HEK293T (cell line): ENCODE measurements around the gene ZNF493.
A peak's percentile ranks its signal among the peaks of the same experiment; 100 is the strongest.

Experiments used
- CTCF ChIA-PET: fragments of 350-600 bp; formaldehyde crosslinking; extraction: SDS; loops from one replicate; lab custom pipeline; 2021; ENCODE audit warnings: antibody characterized with exemption, inconsistent platforms; lab: Yijun Ruan, JAX
- POLR2A ChIA-PET: fragments of 350-600 bp; formaldehyde crosslinking; extraction: SDS; loops from one replicate; lab custom pipeline; 2020; ENCODE audit warnings: antibody characterized with exemption, inconsistent platforms; lab: Yijun Ruan, JAX
- DNase-seq: peaks from one replicate; pipeline ENCODE4 v3.0.0; 2012; ENCODE audit warnings: mixed read lengths; ENCODE audit errors: extremely low spot score
- ARNT ChIP-seq: fragments of 450-650 bp; IDR thresholded peaks from 2 replicates; pipeline ENCODE4 v1.6.1; 2017; ENCODE audit warnings: mild to moderate bottlenecking
- BHLHE40 ChIP-seq: fragments of 450-650 bp; IDR thresholded peaks from 2 replicates; pipeline ENCODE4 v1.6.1; 2016; ENCODE audit warnings: mild to moderate bottlenecking, moderate library complexity, borderline replicate concordance
- CTBP1 ChIP-seq: fragments of 450-650 bp; IDR thresholded peaks from 2 replicates; pipeline ENCODE4 v1.6.1; 2016; ENCODE audit warnings: borderline replicate concordance
- ELF4 ChIP-seq: fragments of 450-650 bp; IDR thresholded peaks from 2 replicates; pipeline ENCODE4 v1.6.1; 2017; ENCODE audit warnings: antibody characterized with exemption
- FOXA1 ChIP-seq: fragments of 450-650 bp; IDR thresholded peaks from 2 replicates; pipeline ENCODE4 v1.6.1; 2016; ENCODE audit warnings: mild to moderate bottlenecking
- FOXK2 ChIP-seq: fragments of 450-650 bp; IDR thresholded peaks from 2 replicates; pipeline ENCODE4 v1.6.1; 2016; ENCODE audit warnings: mild to moderate bottlenecking
- FOXM1 ChIP-seq: fragments of 450-650 bp; IDR thresholded peaks from 2 replicates; pipeline ENCODE4 v1.6.1; 2017; ENCODE audit warnings: mild to moderate bottlenecking, borderline replicate concordance
- HDGF ChIP-seq: fragments of 450-650 bp; IDR thresholded peaks from 2 replicates; pipeline ENCODE4 v1.6.1; 2017; ENCODE audit warnings: antibody characterized with exemption, borderline replicate concordance
- L3MBTL2 ChIP-seq: fragments of 450-650 bp; conservative IDR thresholded peaks from 2 replicates; pipeline ENCODE4 v1.6.1; 2016; ENCODE audit warnings: mild to moderate bottlenecking
- LEF1 ChIP-seq: fragments of 450-650 bp; IDR thresholded peaks from 2 replicates; pipeline ENCODE4 v1.6.1; 2017; ENCODE audit warnings: mild to moderate bottlenecking, borderline replicate concordance
- NFRKB ChIP-seq: fragments of 450-650 bp; IDR thresholded peaks from 2 replicates; pipeline ENCODE4 v1.6.1; 2016; ENCODE audit warnings: mild to moderate bottlenecking, moderate library complexity
- SP1 ChIP-seq: fragments of 450-650 bp; IDR thresholded peaks from 2 replicates; pipeline ENCODE4 v1.6.1; 2017
- SUZ12 ChIP-seq: fragments of 450-650 bp; IDR thresholded peaks from 2 replicates; pipeline ENCODE4 v1.6.1; 2016; ENCODE audit warnings: mild to moderate bottlenecking
- TARDBP ChIP-seq: fragments of 450-650 bp; IDR thresholded peaks from 2 replicates; pipeline ENCODE4 v1.6.1; 2016
- ZNF384 ChIP-seq: fragments of 450-650 bp; IDR thresholded peaks from 2 replicates; pipeline ENCODE4 v1.6.1; 2016
- TF ChIP-seq, protein P1 (sequence below): fragments of 450-650 bp; IDR thresholded peaks from 2 replicates; pipeline ENCODE4 v1.6.1; 2016

The ZNF493 gene

DNA sequence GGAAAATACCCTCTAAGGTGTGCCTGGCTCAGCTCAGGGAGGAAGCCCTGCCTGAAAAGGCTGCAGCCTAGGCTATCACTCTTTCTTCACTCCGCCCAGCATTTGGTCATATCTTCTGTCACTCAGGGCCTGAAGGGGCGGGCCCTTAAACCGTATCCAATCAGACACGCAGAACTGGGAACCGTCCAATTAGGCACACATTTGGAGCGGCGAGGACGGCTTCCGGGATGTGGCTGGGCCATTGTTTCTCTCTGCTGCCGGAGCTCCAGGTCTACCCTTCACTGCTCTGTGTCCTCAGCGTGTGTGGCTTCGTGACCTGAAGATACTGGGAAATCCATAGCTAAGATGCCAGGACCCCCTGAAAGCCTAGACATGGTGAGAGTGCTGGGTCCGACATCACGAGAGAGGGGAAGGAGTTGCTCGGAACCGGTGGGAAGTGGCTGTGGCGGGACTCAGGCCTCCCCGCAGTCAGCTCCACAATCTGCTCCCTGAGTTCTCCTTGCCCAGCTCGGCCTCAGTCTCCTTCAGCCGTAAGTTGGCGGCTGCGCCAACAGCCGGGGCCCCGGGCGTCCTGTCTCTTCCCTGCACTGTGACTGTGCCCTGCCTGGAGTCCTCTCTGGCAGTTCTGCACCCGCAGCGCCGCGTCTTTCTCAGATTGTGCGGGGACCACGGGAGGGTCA is at the start of gene ZNF493:
TSS of gene ZNF493 (plus strand) at position 241 of the 680 bp plus-strand sequence. CDS start at position 346, 105 bp downstream.
- ChIA-PET POLR2A (interaction anchor here (1.1 to 1.3 kb wide), 2 partner anchors 21 to 68 kb away, joined by 3 to 7 read pairs; partner anchors contain the start of gene ZNF708), CTCF (no interaction called here)
- peak; percentile 79 for DNase-seq

DNA sequence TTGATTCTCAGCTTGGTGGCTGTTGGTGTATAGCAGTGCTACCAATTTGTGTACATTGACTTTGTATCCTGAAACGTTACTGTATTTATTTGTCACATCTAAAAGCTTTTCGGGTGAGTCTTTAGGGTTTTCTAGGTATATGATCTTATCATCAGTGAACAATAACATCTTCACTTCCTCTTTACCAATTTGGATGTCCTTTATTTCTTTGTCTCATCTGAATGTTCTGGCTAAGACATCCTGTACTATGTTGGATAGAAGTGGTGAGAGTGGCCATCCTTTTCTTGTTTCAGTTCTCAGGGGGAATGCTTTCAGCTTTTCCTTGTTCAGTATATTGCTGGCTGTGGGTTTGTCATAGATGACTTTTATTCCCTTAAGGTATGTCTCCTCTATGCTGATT is 44.1 kb upstream of the ZNF493 start:
- DNase-seq, result no peak
- ChIA-PET CTCF (no interaction called here), POLR2A (no interaction called here)
- TF ChIP-seq SP1, result no peak
- TF ChIP-seq ZNF384, result no peak
- TF ChIP-seq FOXA1, result no peak
- no peak for TF ChIP-seq LEF1
- TF ChIP-seq FOXM1, result no peak
- TF ChIP-seq L3MBTL2, result no peak
- no peak for TF ChIP-seq ARNT
- no peak for TF ChIP-seq NFRKB
- TF ChIP-seq TARDBP, result no peak
- TF ChIP-seq, protein P1, sequence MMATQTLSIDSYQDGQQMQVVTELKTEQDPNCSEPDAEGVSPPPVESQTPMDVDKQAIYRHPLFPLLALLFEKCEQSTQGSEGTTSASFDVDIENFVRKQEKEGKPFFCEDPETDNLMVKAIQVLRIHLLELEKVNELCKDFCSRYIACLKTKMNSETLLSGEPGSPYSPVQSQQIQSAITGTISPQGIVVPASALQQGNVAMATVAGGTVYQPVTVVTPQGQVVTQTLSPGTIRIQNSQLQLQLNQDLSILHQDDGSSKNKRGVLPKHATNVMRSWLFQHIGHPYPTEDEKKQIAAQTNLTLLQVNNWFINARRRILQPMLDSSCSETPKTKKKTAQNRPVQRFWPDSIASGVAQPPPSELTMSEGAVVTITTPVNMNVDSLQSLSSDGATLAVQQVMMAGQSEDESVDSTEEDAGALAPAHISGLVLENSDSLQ, result no peak
- no peak for TF ChIP-seq FOXK2
- TF ChIP-seq BHLHE40, result no peak

More for the DNA sequence above, at the start of gene ZNF493:
- TF ChIP-seq ELF4 (peak; percentile 57; the same call in 1 of the 2 replicates), FOXA1 (no peak), L3MBTL2 (0 out of 2 replicates have a peak, but pooled peaks have one; percentile 18), SP1 (no peak), LEF1 (no peak), HDGF (no peak)
- TF ChIP-seq, protein P1, result peak; percentile 98

DNA sequence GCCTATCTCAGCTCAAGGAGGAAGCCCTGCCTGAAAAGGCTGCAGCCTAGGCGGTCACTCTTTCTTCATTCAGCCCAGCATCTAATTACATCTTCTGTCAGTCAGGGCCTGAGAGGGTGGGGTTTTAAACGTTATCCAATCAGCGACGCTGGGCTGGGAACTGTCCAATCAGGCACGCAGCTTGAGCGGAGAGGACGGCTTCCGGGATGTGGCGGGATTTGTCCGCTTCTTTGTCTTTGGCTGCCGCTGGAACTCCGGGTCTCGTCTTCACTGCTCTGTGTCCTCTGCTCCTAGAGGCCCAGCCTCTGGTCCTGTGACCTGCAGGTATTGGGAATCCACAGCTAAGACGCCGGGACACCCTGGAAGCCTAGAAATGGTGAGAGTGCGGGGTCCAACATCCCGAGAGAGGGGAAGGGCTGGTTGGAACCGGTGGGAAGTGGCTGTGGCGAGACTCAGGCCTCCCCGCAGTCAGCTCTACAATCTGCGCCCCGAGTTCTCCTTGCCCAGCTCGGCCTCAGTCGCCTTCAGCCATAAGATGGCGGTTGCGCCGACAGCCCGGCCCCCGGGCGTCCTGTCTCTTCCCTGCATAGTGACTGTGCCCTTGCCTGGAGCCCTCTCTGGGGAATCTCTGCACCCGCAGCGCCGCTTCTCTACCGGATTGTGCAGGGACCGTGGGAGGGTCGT is 38.0 kb upstream of the ZNF493 start, which contains the start of gene ZNF738:
TSS of gene ZNF738 (plus strand) at position 233 of the 684 bp plus-strand sequence. CDS start at position 374, 141 bp downstream.
- TF ChIP-seq CTBP1 (no peak), ELF4 (peak; percentile 41; the same call in 1 of the 2 replicates), HDGF (no peak), TARDBP (no peak), L3MBTL2 (0 out of 2 replicates have a peak, but pooled peaks have one; percentile 12), ZNF384 (no peak), FOXK2 (no peak), FOXA1 (no peak), LEF1 (no peak), SUZ12 (no peak), FOXM1 (no peak), SP1 (no peak)
- TF ChIP-seq, protein P1, result peak; percentile 96
- peak; percentile 78 for DNase-seq
- CTCF ChIA-PET, result no interaction called here
- POLR2A ChIA-PET, result interaction anchor here (2.0 kb wide), 1 partner anchor 30 kb away, joined by 16 read pairs; the partner anchor contains the start of gene ZNF708

DNA sequence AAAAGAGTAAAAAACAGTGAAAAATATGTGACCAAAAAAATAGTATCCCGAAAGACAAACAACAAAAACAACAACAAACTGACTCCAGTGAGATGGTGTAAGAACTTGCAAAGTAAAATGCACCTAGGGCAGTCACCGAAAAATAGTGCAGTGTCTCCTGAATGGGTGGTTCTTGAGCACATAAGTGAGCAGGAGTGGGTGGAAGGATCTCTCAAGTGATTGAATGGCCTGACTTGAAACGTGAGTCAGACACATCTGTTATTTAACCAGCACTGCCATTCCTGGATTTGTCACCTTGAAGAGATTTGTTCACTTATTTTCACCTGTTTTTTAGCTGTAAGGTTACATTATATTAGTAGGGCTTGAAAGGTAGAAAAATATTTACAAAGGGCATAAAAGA is 34.6 kb upstream of the ZNF493 start:
- no peak for DNase-seq
- POLR2A ChIA-PET, result no interaction called here
- TF ChIP-seq HDGF, result no peak
- no peak for TF ChIP-seq BHLHE40
- TF ChIP-seq FOXA1, result no peak
- TF ChIP-seq TARDBP, result no peak
- no peak for TF ChIP-seq LEF1
- TF ChIP-seq, protein P1, result no peak
- TF ChIP-seq CTBP1, result no peak
- no peak for TF ChIP-seq SP1
- no peak for TF ChIP-seq ELF4
- TF ChIP-seq FOXM1, result no peak
- no peak for TF ChIP-seq SUZ12
- no peak for TF ChIP-seq ZNF384
- CTCF ChIA-PET, result no interaction called here

DNA sequence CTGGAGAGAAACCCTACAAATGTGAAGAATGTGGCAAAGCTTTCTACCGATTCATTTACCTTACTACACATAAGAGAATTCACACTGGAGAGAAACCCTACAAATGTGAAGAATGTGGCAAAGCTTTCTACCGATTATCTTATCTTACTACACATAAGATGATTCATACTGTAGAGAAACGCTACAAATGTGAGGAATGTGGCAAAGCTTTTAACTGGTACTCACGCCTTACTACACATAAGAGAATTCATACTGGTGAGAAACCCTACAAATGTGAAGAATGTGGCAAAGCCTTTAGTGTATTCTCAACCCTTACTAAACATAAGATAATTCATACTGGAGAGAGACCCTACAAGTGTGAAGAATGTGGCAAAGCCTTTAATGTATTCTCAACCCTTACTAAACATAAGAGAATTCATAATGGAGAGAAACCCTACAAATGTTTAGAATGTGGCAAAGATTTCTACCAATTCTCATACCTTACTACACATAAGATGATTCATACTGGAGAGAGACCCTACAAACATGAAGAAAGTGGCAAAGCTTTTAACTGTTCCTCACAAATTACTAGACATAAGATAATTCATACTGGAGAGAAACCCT is 12.9 kb upstream of the ZNF493 start:
- DNase-seq, result no peak
- no peak for TF ChIP-seq SP1
- TF ChIP-seq, protein P1, result no peak
- TF ChIP-seq BHLHE40, result no peak
- TF ChIP-seq LEF1, result no peak
- TF ChIP-seq SUZ12, result no peak
- no peak for TF ChIP-seq HDGF
- TF ChIP-seq FOXM1, result no peak
- TF ChIP-seq TARDBP, result no peak
- TF ChIP-seq FOXA1, result no peak
- ChIA-PET CTCF (no interaction called here), POLR2A (interaction anchor here (0.6 kb wide), 1 partner anchor 35 kb away, joined by 3 read pairs; no protein-coding TSS in a partner anchor)
